ENCODE data around the gene PARD3. TPM values are rescaled to one million over a fixed set of nuclear protein-coding genes. Genes with fewer than 3 reads are reported as not detected.
A peak's percentile ranks its signal among the peaks of the same experiment; 100 is the strongest.
"Not testable (repeated sequence)": the region's sequence is repeated elsewhere in the genome, so short reads cannot be mapped to it uniquely, and the experiment has no call there.

The PARD3 gene
- total and polyA plus RNA-seq, 10 of the 15 experiments (the other 5 are each of a cell fraction or from before 2014, with no cell fraction given), result 2.6 to 43.1 (median 13.9) TPM

GRCh38 chr10:34757181-34757580 lies 57.9 kb downstream of the PARD3 start:
- H3K4me3 ChIP-seq; H3K27ac ChIP-seq (ENCODE audit: control insufficient read depth, insufficient read depth); H3K36me3 ChIP-seq (ENCODE audit: control insufficient read depth in 2 of 2, insufficient read depth in 2 of 2, low read length in 1 of 2); FAIRE-seq; BruUV-seq (replicated peaks); H2AFZ ChIP-seq (ENCODE audit: control insufficient read depth, low read depth, low read length); H3K79me2 ChIP-seq (ENCODE audit: control insufficient read depth, insufficient read depth, low read length); H3K9me3 ChIP-seq (replicated peaks; ENCODE audit: control insufficient read depth, insufficient read depth, low read length); H3K4me2 ChIP-seq (ENCODE audit: control insufficient read depth, insufficient read depth); H4K20me1 ChIP-seq (ENCODE audit: control insufficient read depth, insufficient read depth); DNase-seq (ENCODE audit: low read depth, low spot score); ATAC-seq; H3K4me1 ChIP-seq (ENCODE audit: control insufficient read depth, insufficient read depth, low read length); in situ Hi-C loops (cut with MboI); H3K9ac ChIP-seq (ENCODE audit: control insufficient read depth, insufficient read depth, low read length); H3K27me3 ChIP-seq (replicated peaks in 1 of 2; ENCODE audit: control insufficient read depth in 2 of 2, insufficient read depth in 2 of 2, low read length in 1 of 2); intact Hi-C loops (cut with micrococcal nuclease; ENCODE audit: unreplicated experiment): not testable (repeated sequence)
- POLR2A ChIA-PET, result interaction anchor here (1.0 to 1.5 kb wide), 3 partner anchors 11 to 53 kb away, joined by 3 to 7 read pairs (median 3); no protein-coding TSS in a partner anchor
- WGBS (ENCODE audit: insufficient coverage, insufficient replicate concordance, low lambda C conversion rate, missing lambda C conversion rate), result 24% methylated on average over 4 of the region's 4 CpGs
- CTCF ChIA-PET, result interaction anchor here (1.0 to 2.9 kb wide), 3 partner anchors 15 to 33 kb away, joined by 3 to 12 read pairs (median 12); no protein-coding TSS in a partner anchor
- RAD21 ChIA-PET (ENCODE audit: unreplicated experiment), result interaction anchor here (1.3 to 3.0 kb wide), 4 partner anchors 24 to 52 kb away, joined by 3 to 13 read pairs (median 10); no protein-coding TSS in a partner anchor
- SMC1A ChIA-PET (ENCODE audit: uncharacterized antibody, unreplicated experiment), result interaction anchor here (1.6 to 7.5 kb wide), 6 partner anchors 19 to 53 kb away, joined by 13 to 52 read pairs (median 34); no protein-coding TSS in a partner anchor
- TF ChIP-seq HDGF (IDR thresholded peaks at IDR 0.05), result 0 out of 2 replicates have a peak, but pooled peaks have one; percentile 32

- TF ChIP-seq FOXK2 (IDR thresholded peaks at IDR 0.05) (no peak), PAX8 (IDR thresholded peaks at IDR 0.05) (no peak), WRNIP1 (IDR thresholded peaks at IDR 0.05; ENCODE audit: borderline replicate concordance, low read depth, low read length) (no peak), YY1 (IDR thresholded peaks at IDR 0.05; ENCODE audit: low read depth, low read length) (no peak), SP1 (IDR thresholded peaks at IDR 0.05; ENCODE audit: low read depth, low read length) (no peak), EED (IDR thresholded peaks at IDR 0.05; ENCODE audit: low read depth) (no peak), E2F4 (IDR thresholded peaks at IDR 0.05; ENCODE audit: low read depth, low read length) (no peak)
- BruUV-seq (replicated peaks), result no TSS peak
- Histone ChIP-seq H3K9me3 (replicated peaks; ENCODE audit: control insufficient read depth, insufficient read depth, low read length) (no peaks in the 10 kb centered on the region), H3K4me3 (no peak overlapping the region), H3K36me3 (ENCODE audit: control insufficient read depth in 2 of 2, insufficient read depth in 2 of 2, low read length in 1 of 2) (no peaks in the 10 kb centered on the region), H4K20me1 (ENCODE audit: control insufficient read depth, insufficient read depth) (no peaks in the 10 kb centered on the region), H3K4me1 (ENCODE audit: control insufficient read depth, insufficient read depth, low read length) (no peaks in the 10 kb centered on the region), H3K79me2 (ENCODE audit: control insufficient read depth, insufficient read depth, low read length) (no peaks in the 10 kb centered on the region), H3K27me3 (replicated peaks in 1 of 2; ENCODE audit: control insufficient read depth in 2 of 2, insufficient read depth in 2 of 2, low read length in 1 of 2) (no peaks in the 10 kb centered on the region), H2AFZ (ENCODE audit: control insufficient read depth, low read depth, low read length) (no peak overlapping the region), H3K27ac (ENCODE audit: control insufficient read depth, insufficient read depth) (no peak overlapping the region), H3K4me2 (ENCODE audit: control insufficient read depth, insufficient read depth) (no peak overlapping the region), H3K9ac (ENCODE audit: control insufficient read depth, insufficient read depth, low read length) (no peak overlapping the region)
- RAD21 ChIA-PET (ENCODE audit: unreplicated experiment), result interaction anchor here (0.6 to 1.4 kb wide), 4 partner anchors 19 to 319 kb away, joined by 3 to 4 read pairs (median 4); no protein-coding TSS in a partner anchor
- FAIRE-seq, result no peak
- CTCF ChIA-PET, result interaction anchor here (7.6 kb wide), 1 partner anchor 23 kb away, joined by 90 read pairs; no protein-coding TSS in a partner anchor
- WGBS (ENCODE audit: insufficient coverage, insufficient replicate concordance, low lambda C conversion rate, missing lambda C conversion rate), result 25% methylated on average over 3 of the region's 3 CpGs
- in situ Hi-C loops (cut with MboI) (no loop called here), intact Hi-C loops (cut with micrococcal nuclease; ENCODE audit: unreplicated experiment) (no loop called here)
- no peak for ATAC-seq
- POLR2A ChIA-PET, result interaction anchor here (0.6 to 1.5 kb wide), 7 partner anchors 10 to 322 kb away, joined by 3 to 7 read pairs (median 4); no protein-coding TSS in a partner anchor
- DNase-seq (ENCODE audit: low read depth, low spot score), result no peak
- SMC1A ChIA-PET (ENCODE audit: uncharacterized antibody, unreplicated experiment), result interaction anchor here (1.4 to 7.5 kb wide), 7 partner anchors 9 to 54 kb away, joined by 5 to 52 read pairs (median 39); no protein-coding TSS in a partner anchor
These were observed 58.5 kb downstream of the PARD3 start for GRCh38 chr10:34756584-34756983.

Data from GM12878 (cell line).